ENCODE measurements around the gene GDI2.

GDI2 gene

DNA sequence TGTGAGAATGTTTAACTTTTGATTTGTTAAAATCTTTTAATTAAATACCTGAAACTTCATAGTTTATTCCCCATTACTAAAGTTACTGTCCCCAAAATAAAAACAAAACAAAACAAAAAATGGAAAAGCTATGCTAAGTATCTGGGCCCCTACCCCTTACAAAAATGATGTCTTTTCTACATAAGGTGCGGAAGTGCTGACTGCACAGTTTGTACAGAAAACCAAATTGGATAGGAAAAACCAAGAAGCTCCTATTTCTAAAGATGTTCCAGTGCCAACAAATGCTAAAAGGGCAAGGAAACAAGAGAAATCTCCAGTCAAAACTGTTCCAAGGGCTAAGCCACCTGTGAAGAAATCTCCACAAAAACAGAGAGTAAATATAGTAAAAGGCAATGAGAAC lies 78.1 kb downstream of the GDI2 start:
- Histone ChIP-seq H3K9me3 (ENCODE audit: control insufficient read depth in 1 of 2, low read length in 2 of 2) (no peaks in the 10 kb centered on the region), H3K27me3 (ENCODE audit: control insufficient read depth in 1 of 2, insufficient read depth in 2 of 2, low read length in 2 of 2) (no peaks in the 10 kb centered on the region), H3K27ac (ENCODE audit: low read depth, low read length) (no peak overlapping the region), H3K4me1 (ENCODE audit: control insufficient read depth in 1 of 2, insufficient read depth in 2 of 2, low read length in 2 of 2) (no peaks in the 10 kb centered on the region), H3K9ac (ENCODE audit: low read depth in 1 of 2, low read length in 2 of 2) (no peak overlapping the region), H3K36me3 (ENCODE audit: control insufficient read depth in 1 of 2, insufficient read depth in 2 of 2, low read length in 2 of 2) (peaks cover 27 to 40% of the 10 kb centered on the region in 2 donors), H3K4me3 (ENCODE audit: low read depth in 1 of 2, low read length in 2 of 2) (no peak overlapping the region)

DNA sequence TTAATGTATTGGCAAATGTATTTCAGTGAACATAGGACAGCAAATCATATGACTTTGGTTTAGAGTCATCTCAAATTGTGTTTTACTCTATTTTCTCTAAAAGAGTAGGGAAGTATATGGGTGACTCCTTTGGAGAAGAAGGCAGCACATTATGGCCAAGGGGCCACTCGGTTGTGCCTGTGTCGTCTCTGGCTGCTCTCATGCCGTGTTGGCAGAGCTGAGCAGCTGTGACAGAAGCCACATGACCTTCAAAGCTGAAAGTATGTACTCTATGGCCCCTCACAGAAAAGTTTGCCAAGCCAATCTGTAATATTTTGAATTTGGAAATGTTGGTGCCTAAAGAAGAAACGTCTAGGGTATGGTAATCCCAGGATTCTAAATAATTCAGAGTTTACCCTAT lies 81.1 kb downstream of the GDI2 start:
- H3K4me3 ChIP-seq (ENCODE audit: low read depth in 1 of 2, low read length in 2 of 2), result no peak overlapping the region
- H3K27ac ChIP-seq (ENCODE audit: low read depth, low read length), result no peak overlapping the region
- H3K9me3 ChIP-seq (ENCODE audit: control insufficient read depth in 1 of 2, low read length in 2 of 2), result no peaks in the 10 kb centered on the region
- peaks cover 25 to 43% of the 10 kb centered on the region in 2 donors for H3K36me3 ChIP-seq (ENCODE audit: control insufficient read depth in 1 of 2, insufficient read depth in 2 of 2, low read length in 2 of 2)
- H3K9ac ChIP-seq (ENCODE audit: low read depth in 1 of 2, low read length in 2 of 2), result no peak overlapping the region
- H3K4me1 ChIP-seq (ENCODE audit: control insufficient read depth in 1 of 2, insufficient read depth in 2 of 2, low read length in 2 of 2), result no peaks in the 10 kb centered on the region
- no peaks in the 10 kb centered on the region for H3K27me3 ChIP-seq (ENCODE audit: control insufficient read depth in 1 of 2, insufficient read depth in 2 of 2, low read length in 2 of 2)

DNA sequence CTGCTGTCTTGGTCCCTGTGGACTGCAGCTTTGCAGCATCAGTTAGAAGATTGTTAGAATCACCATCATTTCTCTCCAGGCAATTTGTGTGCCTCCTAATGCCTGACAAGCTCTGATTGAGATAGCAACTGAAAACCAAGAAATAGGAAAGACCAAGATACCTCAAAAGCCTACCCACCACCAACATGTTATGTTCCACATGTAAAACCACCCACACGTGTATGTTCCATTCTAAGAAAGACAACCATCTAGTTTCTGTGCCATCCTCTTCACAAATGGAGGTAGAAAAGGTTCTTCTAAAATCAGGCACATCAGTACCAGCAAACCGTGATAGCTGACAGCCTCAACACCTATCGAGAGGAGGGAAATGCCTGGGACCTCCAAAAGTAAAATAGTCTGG lies 81.7 kb downstream of the GDI2 start:
- peaks cover 25 to 49% of the 10 kb centered on the region in 2 donors for H3K36me3 ChIP-seq (ENCODE audit: control insufficient read depth in 1 of 2, insufficient read depth in 2 of 2, low read length in 2 of 2)
- no peaks in the 10 kb centered on the region for H3K27me3 ChIP-seq (ENCODE audit: control insufficient read depth in 1 of 2, insufficient read depth in 2 of 2, low read length in 2 of 2)
- H3K9ac ChIP-seq (ENCODE audit: low read depth in 1 of 2, low read length in 2 of 2), result no peak overlapping the region
- H3K9me3 ChIP-seq (ENCODE audit: control insufficient read depth in 1 of 2, low read length in 2 of 2), result no peaks in the 10 kb centered on the region
- no peak overlapping the region for H3K4me3 ChIP-seq (ENCODE audit: low read depth in 1 of 2, low read length in 2 of 2)
- H3K4me1 ChIP-seq (ENCODE audit: control insufficient read depth in 1 of 2, insufficient read depth in 2 of 2, low read length in 2 of 2), result no peaks in the 10 kb centered on the region
- no peak overlapping the region for H3K27ac ChIP-seq (ENCODE audit: low read depth, low read length)

DNA sequence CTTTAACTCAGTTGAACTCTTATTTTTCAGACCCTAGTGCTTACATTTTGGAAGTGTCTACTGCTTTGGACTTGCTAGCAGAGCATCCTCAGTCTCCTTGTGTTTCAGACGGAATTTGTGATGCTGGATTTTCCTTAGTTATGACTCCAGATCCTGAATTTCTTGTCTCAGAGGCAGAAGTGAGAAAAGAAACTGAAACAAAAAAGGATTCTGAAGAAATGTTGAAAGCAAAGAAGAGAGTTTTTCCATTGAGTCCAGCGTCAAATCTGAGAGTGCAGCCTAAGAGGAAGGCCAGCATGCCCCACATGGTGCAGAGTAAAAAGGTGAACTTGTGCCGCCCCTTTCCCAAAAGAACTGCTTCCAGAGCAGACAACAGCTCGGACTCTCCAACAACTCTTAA lies 82.5 kb downstream of the GDI2 start:
- Histone ChIP-seq H3K9ac (ENCODE audit: low read depth in 1 of 2, low read length in 2 of 2) (no peak overlapping the region), H3K4me3 (ENCODE audit: low read depth in 1 of 2, low read length in 2 of 2) (no peak overlapping the region), H3K27ac (ENCODE audit: low read depth, low read length) (no peak overlapping the region), H3K36me3 (ENCODE audit: control insufficient read depth in 1 of 2, insufficient read depth in 2 of 2, low read length in 2 of 2) (peaks cover 25 to 49% of the 10 kb centered on the region in 2 donors), H3K9me3 (ENCODE audit: control insufficient read depth in 1 of 2, low read length in 2 of 2) (no peaks in the 10 kb centered on the region), H3K4me1 (ENCODE audit: control insufficient read depth in 1 of 2, insufficient read depth in 2 of 2, low read length in 2 of 2) (no peaks in the 10 kb centered on the region), H3K27me3 (ENCODE audit: control insufficient read depth in 1 of 2, insufficient read depth in 2 of 2, low read length in 2 of 2) (no peaks in the 10 kb centered on the region)

DNA sequence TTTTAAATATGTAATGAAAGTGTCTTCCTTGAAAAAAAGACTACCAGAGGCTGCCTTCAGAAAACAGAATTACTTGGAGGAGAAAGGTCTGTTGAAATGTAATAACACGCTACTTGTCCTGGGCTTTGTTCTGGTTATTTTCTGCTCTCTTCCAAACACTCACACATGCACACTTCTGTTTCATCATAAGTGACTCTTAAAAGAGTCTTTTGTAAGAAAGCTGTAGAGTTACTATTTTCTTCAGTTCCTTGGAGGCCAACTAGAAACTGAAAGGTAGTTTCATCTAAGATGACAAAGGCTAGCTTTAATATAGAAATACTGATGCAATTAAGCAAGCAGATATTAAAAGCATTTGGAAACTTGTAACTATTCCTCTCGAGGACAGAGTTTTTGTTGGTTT lies 89.5 kb downstream of the GDI2 start:
- Histone ChIP-seq H3K27me3 (ENCODE audit: control insufficient read depth in 1 of 2, insufficient read depth in 2 of 2, low read length in 2 of 2) (no peaks in the 10 kb centered on the region), H3K27ac (ENCODE audit: low read depth, low read length) (no peak overlapping the region), H3K9me3 (ENCODE audit: control insufficient read depth in 1 of 2, low read length in 2 of 2) (no peaks in the 10 kb centered on the region), H3K4me1 (ENCODE audit: control insufficient read depth in 1 of 2, insufficient read depth in 2 of 2, low read length in 2 of 2) (peaks cover 0 to 2% of the 10 kb centered on the region in 2 donors), H3K36me3 (ENCODE audit: control insufficient read depth in 1 of 2, insufficient read depth in 2 of 2, low read length in 2 of 2) (peaks cover 10 to 30% of the 10 kb centered on the region in 2 donors), H3K4me3 (ENCODE audit: low read depth in 1 of 2, low read length in 2 of 2) (no peak overlapping the region), H3K9ac (ENCODE audit: low read depth in 1 of 2, low read length in 2 of 2) (no peak overlapping the region)

DNA sequence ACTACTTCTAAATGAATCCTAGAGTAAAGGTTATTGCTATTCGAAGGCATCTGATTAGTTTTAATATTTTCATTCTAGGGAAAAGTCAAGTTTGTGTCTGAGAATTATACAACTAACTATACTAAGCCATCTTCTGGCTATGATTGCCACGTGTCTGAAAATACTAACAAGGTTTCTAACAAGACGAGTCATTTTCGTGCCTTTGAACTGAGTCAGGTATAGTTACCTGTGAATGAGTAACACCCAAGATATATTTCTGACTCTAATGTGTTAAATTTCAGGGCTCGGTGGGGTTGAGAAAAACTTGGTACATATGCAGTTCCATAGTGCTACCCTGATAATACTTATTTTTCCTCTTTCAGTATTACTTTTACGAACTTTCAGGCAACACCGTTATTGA lies 93.1 kb downstream of the GDI2 start:
- Histone ChIP-seq H3K9ac (ENCODE audit: low read depth in 1 of 2, low read length in 2 of 2) (no peak overlapping the region), H3K9me3 (ENCODE audit: control insufficient read depth in 1 of 2, low read length in 2 of 2) (no peaks in the 10 kb centered on the region), H3K4me3 (ENCODE audit: low read depth in 1 of 2, low read length in 2 of 2) (no peak overlapping the region), H3K4me1 (ENCODE audit: control insufficient read depth in 1 of 2, insufficient read depth in 2 of 2, low read length in 2 of 2) (peaks cover 0 to 3% of the 10 kb centered on the region in 2 donors), H3K27me3 (ENCODE audit: control insufficient read depth in 1 of 2, insufficient read depth in 2 of 2, low read length in 2 of 2) (no peaks in the 10 kb centered on the region), H3K36me3 (ENCODE audit: control insufficient read depth in 1 of 2, insufficient read depth in 2 of 2, low read length in 2 of 2) (peaks cover 6 to 16% of the 10 kb centered on the region in 2 donors), H3K27ac (ENCODE audit: low read depth, low read length) (no peak overlapping the region)

GRCh38 chr10:5719546-5719945 lies 93.7 kb downstream of the GDI2 start:
- no peak overlapping the region for H3K4me3 ChIP-seq (ENCODE audit: low read depth in 1 of 2, low read length in 2 of 2)

More at GRCh38 chr10:5719546-5719945, 93.7 kb downstream of the GDI2 start:
- Histone ChIP-seq H3K27me3 (ENCODE audit: control insufficient read depth in 1 of 2, insufficient read depth in 2 of 2, low read length in 2 of 2) (no peaks in the 10 kb centered on the region), H3K27ac (ENCODE audit: low read depth, low read length) (no peak overlapping the region), H3K9me3 (ENCODE audit: control insufficient read depth in 1 of 2, low read length in 2 of 2) (no peaks in the 10 kb centered on the region), H3K36me3 (ENCODE audit: control insufficient read depth in 1 of 2, insufficient read depth in 2 of 2, low read length in 2 of 2) (peaks cover 6 to 13% of the 10 kb centered on the region in 2 donors), H3K4me1 (ENCODE audit: control insufficient read depth in 1 of 2, insufficient read depth in 2 of 2, low read length in 2 of 2) (peaks cover 0 to 3% of the 10 kb centered on the region in 2 donors), H3K9ac (ENCODE audit: low read depth in 1 of 2, low read length in 2 of 2) (no peak overlapping the region)

Measured in duodenal mucosa (tissue), 2 donors.